A204.1 (cell line): ENCODE results near the gene MSRB1.
"Not testable (repeated sequence)": the region's sequence is repeated elsewhere in the genome, so short reads cannot be mapped to it uniquely, and the experiment has no call there.

Experiments used
- FAIRE-seq: peaks from 2 replicates; lab custom pipeline; 2012; peaks lifted over from hg19 to GRCh38; lab: Jason Lieb, UNC

The MSRB1 gene

GRCh38 chr16:1960665-1961630 is 17.9 kb upstream of the MSRB1 start:
- no peak for FAIRE-seq

DNA sequence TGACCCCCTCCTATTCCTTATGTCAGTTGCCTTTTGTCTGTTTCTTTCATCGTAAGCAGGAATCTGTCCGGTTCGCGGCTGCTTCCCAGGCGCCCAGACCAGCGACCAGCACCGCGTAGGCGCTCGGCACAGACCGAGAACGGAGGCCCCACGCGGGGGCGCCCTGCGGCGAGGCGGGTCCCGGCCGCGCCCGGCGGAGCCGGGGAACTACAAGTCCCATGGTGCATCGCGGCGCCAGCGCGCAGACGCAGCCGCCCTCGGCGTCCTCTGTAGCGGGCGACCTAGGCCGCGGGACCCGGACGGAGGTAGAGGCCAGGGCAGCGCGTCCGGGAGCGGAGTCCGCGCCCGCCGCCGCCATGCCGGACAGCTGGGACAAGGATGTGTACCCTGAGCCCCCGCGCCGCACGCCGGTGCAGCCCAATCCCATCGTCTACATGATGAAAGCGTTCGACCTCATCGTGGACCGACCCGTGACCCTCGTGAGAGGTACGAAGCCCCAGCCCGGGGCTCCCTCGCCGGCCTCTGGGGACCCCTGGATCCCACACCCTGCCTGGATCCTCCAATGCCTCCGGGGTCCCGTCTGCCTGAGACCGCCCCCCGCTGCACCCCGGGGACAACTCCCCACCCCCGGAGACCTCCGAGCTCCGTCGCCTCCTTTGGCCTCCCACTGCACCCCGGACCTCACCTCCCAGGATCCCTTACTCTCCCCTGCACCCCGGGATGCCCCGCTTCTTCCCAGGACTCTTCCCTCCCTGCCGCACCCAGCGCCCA is 16.5 kb upstream of the MSRB1 start, which contains the start of gene NDUFB10:
Gene NDUFB10, plus strand, starts transcription at position 270 of the 771 bp plus-strand sequence. Its CDS starts 87 bp downstream, at position 357.
- no peak for FAIRE-seq

GRCh38 chr16:1958715-1959268 is 15.8 kb upstream of the MSRB1 start:
- no peak for FAIRE-seq

GRCh38 chr16:1958143-1958491 is 15.1 kb upstream of the MSRB1 start:
- FAIRE-seq = not testable (repeated sequence)

- not testable (repeated sequence) for FAIRE-seq
Measured at GRCh38 chr16:1957434-1958142, 14.6 kb upstream of the MSRB1 start.

GRCh38 chr16:1953734-1954133 is 10.7 kb upstream of the MSRB1 start:
- FAIRE-seq = no peak

- FAIRE-seq = no peak
Measured at GRCh38 chr16:1950559-1950958, 7.6 kb upstream of the MSRB1 start.

- FAIRE-seq = no peak
Measured at GRCh38 chr16:1950047-1950446, 7.0 kb upstream of the MSRB1 start.

- FAIRE-seq = no peak
Measured at GRCh38 chr16:1949507-1949906, 6.5 kb upstream of the MSRB1 start.

DNA sequence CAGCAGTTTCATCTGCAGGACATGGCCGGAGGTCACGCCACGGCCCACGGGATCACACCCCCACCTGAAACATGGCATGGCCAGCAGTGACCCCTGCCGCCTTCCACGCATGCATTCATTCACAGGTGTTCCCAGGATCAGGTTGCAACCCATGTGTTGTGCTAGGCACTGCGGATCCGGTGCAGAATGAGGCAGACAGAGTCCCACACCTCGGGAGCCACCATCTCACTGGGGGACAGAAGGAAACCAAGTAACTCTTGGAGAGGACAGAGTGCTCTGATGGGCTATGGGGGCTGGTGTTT is 4.3 kb upstream of the MSRB1 start:
- FAIRE-seq = no peak

DNA sequence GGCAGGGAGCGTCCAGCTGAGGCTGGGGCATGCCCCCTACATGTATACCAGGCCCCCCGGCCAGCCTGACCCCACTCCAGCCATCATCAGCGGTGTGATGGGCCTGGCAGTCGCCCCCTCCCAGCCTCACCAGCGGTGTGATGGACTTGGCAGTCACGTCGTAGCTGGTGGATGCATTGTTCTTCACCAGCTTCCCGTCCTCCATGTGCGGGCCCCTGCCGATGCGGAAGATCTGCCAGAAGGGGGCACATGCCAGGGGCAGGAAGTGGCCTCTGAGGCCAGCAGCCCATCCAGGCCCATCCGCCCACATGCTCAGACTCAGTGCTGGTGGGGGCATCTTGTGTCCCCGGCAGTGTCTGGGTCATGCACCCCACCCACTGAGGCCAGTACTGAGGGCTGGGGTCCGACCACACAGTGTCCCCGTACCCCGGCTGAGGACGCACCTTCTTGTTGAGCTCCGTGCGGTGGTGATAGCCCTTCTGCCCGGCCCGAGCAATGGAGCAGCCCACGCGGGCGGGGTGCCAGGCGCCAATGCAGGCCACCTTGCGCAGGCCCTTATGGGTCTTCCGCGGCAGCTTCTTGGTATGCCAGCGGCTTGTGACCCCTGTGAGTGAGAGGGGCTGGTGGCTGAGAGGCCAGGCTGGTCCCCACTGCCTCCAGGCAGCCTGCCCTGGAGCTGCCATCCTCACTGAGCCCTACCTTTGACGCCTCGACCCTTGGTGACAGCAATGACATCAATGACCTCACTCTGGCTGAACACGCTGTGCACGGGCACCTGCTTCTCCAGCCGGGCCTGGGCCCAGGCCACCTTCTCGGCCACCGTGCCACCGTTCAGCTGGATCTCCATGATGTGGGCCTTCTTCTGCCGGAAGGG is 3.7 kb upstream of the MSRB1 start:
- no peak for FAIRE-seq

- no peak for FAIRE-seq
Measured at GRCh38 chr16:1945559-1946391, 2.8 kb upstream of the MSRB1 start.

GRCh38 chr16:1944612-1945199 is 1.7 kb upstream of the MSRB1 start:
- no peak for FAIRE-seq

DNA sequence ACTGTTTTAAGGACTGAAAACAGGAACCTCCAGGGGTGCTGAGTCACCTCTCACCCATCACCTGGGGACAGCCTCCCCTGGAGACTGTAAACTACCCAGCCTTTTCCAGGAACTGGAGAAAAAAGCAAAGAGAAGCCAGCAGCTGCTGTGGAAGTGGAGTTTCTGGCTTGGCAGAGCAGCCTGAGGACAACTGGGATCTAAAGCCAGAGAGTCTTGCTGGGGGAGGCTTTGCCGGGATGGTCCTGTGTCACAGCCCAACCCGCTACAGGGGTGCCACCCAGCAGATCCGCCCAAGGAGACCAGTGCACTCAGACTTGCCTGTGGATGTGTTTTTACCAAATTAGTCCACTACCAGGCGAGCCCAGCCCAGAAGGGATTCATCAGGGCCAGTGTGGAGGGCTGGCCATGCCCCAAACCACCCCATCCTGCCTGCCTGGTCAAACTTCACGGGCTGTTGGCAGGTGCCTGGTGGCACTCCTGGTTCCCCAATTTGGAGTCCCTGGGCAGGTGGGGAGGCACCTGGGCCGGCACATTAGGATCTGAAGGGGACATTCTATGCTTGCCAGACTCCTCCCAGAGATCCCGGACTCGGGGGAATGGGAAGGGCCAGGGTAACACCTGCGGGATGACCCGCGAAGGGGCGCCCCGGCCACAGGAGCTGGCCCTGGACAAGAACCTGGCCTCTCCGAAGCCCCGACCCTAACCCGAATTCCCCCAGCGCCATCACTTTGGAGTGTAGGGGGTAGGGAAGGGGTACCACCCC is 771 bp downstream of the MSRB1 start:
- FAIRE-seq = no peak

GRCh38 chr16:1941162-1942046 is 1.6 kb downstream of the MSRB1 start:
- no peak for FAIRE-seq

- FAIRE-seq = no peak
Measured at GRCh38 chr16:1940273-1941161, 2.5 kb downstream of the MSRB1 start.

- not testable (repeated sequence) for FAIRE-seq
Measured at GRCh38 chr16:1939833-1940232, 3.2 kb downstream of the MSRB1 start.
